Measurements from ENCODE around the gene OTOG.

The OTOG gene

GRCh38 chr11:17559341-17560087 is 12.5 kb downstream of the OTOG start:
- DNase-seq (ENCODE audit: extremely low read depth in 1 of 2, low read depth in 1 of 2): no peak

GRCh38 chr11:17560281-17561110 is 13.4 kb downstream of the OTOG start:
- DNase-seq (ENCODE audit: extremely low read depth in 1 of 2, low read depth in 1 of 2): no peak

GRCh38 chr11:17561111-17561415 is 14.0 kb downstream of the OTOG start:
- DNase-seq (ENCODE audit: extremely low read depth in 1 of 2, low read depth in 1 of 2): no peak

GRCh38 chr11:17561526-17561925 is 14.5 kb downstream of the OTOG start:
- DNase-seq (ENCODE audit: extremely low read depth in 1 of 2, low read depth in 1 of 2): no peak

- no peak for DNase-seq (ENCODE audit: extremely low read depth in 1 of 2, low read depth in 1 of 2)
Observed at GRCh38 chr11:17563231-17563646, 16.2 kb downstream of the OTOG start.

GRCh38 chr11:17563961-17564686 is 17.1 kb downstream of the OTOG start:
- no peak for DNase-seq (ENCODE audit: extremely low read depth in 1 of 2, low read depth in 1 of 2)

- DNase-seq (ENCODE audit: extremely low read depth in 1 of 2, low read depth in 1 of 2): no peak
Observed at GRCh38 chr11:17564687-17565042, 17.6 kb downstream of the OTOG start.

GRCh38 chr11:17568944-17569343 is 21.9 kb downstream of the OTOG start:
- no peak for DNase-seq (ENCODE audit: extremely low read depth in 1 of 2, low read depth in 1 of 2)

GRCh38 chr11:17570034-17570433 is 23.0 kb downstream of the OTOG start:
- no peak for DNase-seq (ENCODE audit: extremely low read depth in 1 of 2, low read depth in 1 of 2)

GRCh38 chr11:17571431-17572358 is 24.6 kb downstream of the OTOG start:
- DNase-seq (ENCODE audit: extremely low read depth in 1 of 2, low read depth in 1 of 2): no peak

- DNase-seq (ENCODE audit: extremely low read depth in 1 of 2, low read depth in 1 of 2): no peak
Observed at GRCh38 chr11:17572359-17572690, 25.3 kb downstream of the OTOG start.

- DNase-seq (ENCODE audit: extremely low read depth in 1 of 2, low read depth in 1 of 2): no peak
Observed at GRCh38 chr11:17572791-17573460, 25.9 kb downstream of the OTOG start.

- no peak for DNase-seq (ENCODE audit: extremely low read depth in 1 of 2, low read depth in 1 of 2)
Observed at GRCh38 chr11:17573526-17573925, 26.5 kb downstream of the OTOG start.

GRCh38 chr11:17574141-17575091 is 27.4 kb downstream of the OTOG start:
- no peak for DNase-seq (ENCODE audit: extremely low read depth in 1 of 2, low read depth in 1 of 2)

- no peak for DNase-seq (ENCODE audit: extremely low read depth in 1 of 2, low read depth in 1 of 2)
Observed at GRCh38 chr11:17575431-17576425, 28.7 kb downstream of the OTOG start.

- no peak for DNase-seq (ENCODE audit: extremely low read depth in 1 of 2, low read depth in 1 of 2)
Observed at GRCh38 chr11:17578296-17578695, 31.2 kb downstream of the OTOG start.

- DNase-seq (ENCODE audit: extremely low read depth in 1 of 2, low read depth in 1 of 2): no peak
Observed at GRCh38 chr11:17578958-17579357, 31.9 kb downstream of the OTOG start.

- no peak for DNase-seq (ENCODE audit: extremely low read depth in 1 of 2, low read depth in 1 of 2)
Observed at GRCh38 chr11:17579451-17579850, 32.4 kb downstream of the OTOG start.

All from activated CD8-positive, alpha-beta memory T cell treated with anti-CD3 and anti-CD28 coated beads for 1 hour (primary cell).